MM.1S (cell line): ENCODE measurements around the gene PTPRN2.

Experiments
- DNase-seq: peaks from one replicate; pipeline ENCODE4 v3.0.0-alpha.2; 2015
- H2AFZ ChIP-seq: fragments of 300-600 bp; sonication (generic); 2 replicates; pipeline ENCODE4 v1.6.0; 2016; ENCODE audit warnings: antibody characterized with exemption, low read length
- H3F3A ChIP-seq: fragments of 300-600 bp; sonication (generic); 2 replicates; pipeline ENCODE4 v1.6.1; 2016; ENCODE audit warnings: mild to moderate bottlenecking, antibody characterized with exemption, low read length, moderate library complexity, mixed read lengths; ENCODE audit not compliant: insufficient read depth
- H3K27ac ChIP-seq: fragments of 300-600 bp; sonication (generic); 2 replicates; pipeline ENCODE4 v1.5.1; 2016; ENCODE audit warnings: mild to moderate bottlenecking, low read length
- H3K27me3 ChIP-seq: fragments of 300-600 bp; sonication (generic); replicated peaks from 2 replicates; pipeline ENCODE4 v1.6.0; 2016; ENCODE audit warnings: low read length; ENCODE audit not compliant: insufficient read depth
- H3K36me3 ChIP-seq: fragments of 300-600 bp; sonication (generic); replicated peaks from 2 replicates; pipeline ENCODE4 v1.6.1; 2016; ENCODE audit warnings: mild to moderate bottlenecking, low read length, mixed read lengths; ENCODE audit not compliant: insufficient read depth
- H3K4me1 ChIP-seq: fragments of 300-600 bp; sonication (generic); 2 replicates; pipeline ENCODE4 v1.6.1; 2016; ENCODE audit warnings: low read length, mixed read lengths
- H3K4me2 ChIP-seq: fragments of 300-600 bp; sonication (generic); 2 replicates; pipeline ENCODE4 v1.6.0; 2016; ENCODE audit warnings: low read depth, low read length
- H3K4me3 ChIP-seq: fragments of 300-600 bp; sonication (generic); 2 replicates; pipeline ENCODE4 v1.5.1; 2016; ENCODE audit warnings: low read length, mixed read lengths
- H3K79me2 ChIP-seq: fragments of 300-600 bp; sonication (generic); 2 replicates; pipeline ENCODE4 v1.6.1; 2016; ENCODE audit warnings: mixed run types, low read length, mixed read lengths
- H3K9ac ChIP-seq: fragments of 300-600 bp; sonication (generic); 2 replicates; pipeline ENCODE4 v1.6.1; 2016; ENCODE audit warnings: low read length, mixed read lengths
- H3K9me2 ChIP-seq: fragments of 300-600 bp; sonication (generic); replicated peaks from 2 replicates; pipeline ENCODE4 v1.6.1; 2016; ENCODE audit warnings: mild to moderate bottlenecking, low read length, mixed read lengths; ENCODE audit not compliant: insufficient read depth
- H3K9me3 ChIP-seq: fragments of 300-600 bp; sonication (generic); replicated peaks from 2 replicates; pipeline ENCODE4 v1.6.1; 2016; ENCODE audit warnings: mild to moderate bottlenecking, low read length, mixed read lengths; ENCODE audit not compliant: insufficient read depth
- H4K20me1 ChIP-seq: fragments of 300-600 bp; sonication (generic); 2 replicates; pipeline ENCODE4 v1.6.1; 2016; ENCODE audit warnings: mild to moderate bottlenecking, low read length, moderate library complexity, mixed read lengths; ENCODE audit not compliant: insufficient read depth
- EZH2 ChIP-seq: fragments of 300-600 bp; sonication (generic); optimal IDR thresholded peaks from 2 replicates; pipeline ENCODE3; 2017; ENCODE audit warnings: low read depth, mild to moderate bottlenecking, antibody characterized with exemption, low read length, mixed read lengths
- EZH2phosphoT487 ChIP-seq: fragments of 300-600 bp; sonication (generic); IDR thresholded peaks from 2 replicates; pipeline ENCODE4 v1.6.1; 2018; ENCODE audit warnings: antibody characterized with exemption, low read length
- TF ChIP-seq, protein P1 (sequence below): fragments of 300-600 bp; sonication (generic); IDR thresholded peaks from 2 replicates; pipeline ENCODE4 v1.5.1; 2016; ENCODE audit warnings: antibody characterized with exemption, low read length, mixed read lengths

The PTPRN2 gene

DNA sequence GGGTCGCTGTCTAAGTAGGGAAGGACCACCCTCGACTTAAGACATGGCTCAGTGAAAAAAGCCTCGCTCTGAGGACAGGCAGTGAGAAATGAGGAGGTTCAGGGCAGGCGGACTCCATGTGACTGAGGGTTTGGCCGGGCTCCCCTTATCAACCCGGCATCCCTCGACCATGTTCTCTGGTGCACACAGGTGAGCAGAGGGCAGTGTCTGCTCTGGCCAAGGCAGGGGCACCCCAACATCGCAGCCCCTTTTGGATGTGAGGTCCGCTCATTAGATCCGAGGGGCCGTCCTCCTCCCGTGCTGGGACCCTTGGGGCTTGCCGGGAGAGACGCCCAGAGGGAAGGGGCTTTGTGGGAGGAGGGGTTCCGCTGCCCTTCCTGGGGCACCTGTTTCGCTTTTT, 775.7 kb downstream of the PTPRN2 start:
- no peak for DNase-seq
- H2AFZ ChIP-seq, result no peak overlapping the region
- no peak overlapping the region for H3K9ac ChIP-seq
- no peaks in the 10 kb centered on the region for H3F3A ChIP-seq
- H3K27me3 ChIP-seq, result peaks cover 83% of the 10 kb centered on the region
- no peak overlapping the region for H3K4me3 ChIP-seq
- H3K36me3 ChIP-seq, result no peaks in the 10 kb centered on the region
- H3K4me2 ChIP-seq, result no peak overlapping the region
- no peaks in the 10 kb centered on the region for H4K20me1 ChIP-seq
- no peaks in the 10 kb centered on the region for H3K79me2 ChIP-seq
- H3K9me3 ChIP-seq, result no peaks in the 10 kb centered on the region
- H3K27ac ChIP-seq, result no peak overlapping the region
- no peaks in the 10 kb centered on the region for H3K9me2 ChIP-seq
- TF ChIP-seq EZH2phosphoT487 (no peak), EZH2 (no peak)
- TF ChIP-seq, protein P1, sequence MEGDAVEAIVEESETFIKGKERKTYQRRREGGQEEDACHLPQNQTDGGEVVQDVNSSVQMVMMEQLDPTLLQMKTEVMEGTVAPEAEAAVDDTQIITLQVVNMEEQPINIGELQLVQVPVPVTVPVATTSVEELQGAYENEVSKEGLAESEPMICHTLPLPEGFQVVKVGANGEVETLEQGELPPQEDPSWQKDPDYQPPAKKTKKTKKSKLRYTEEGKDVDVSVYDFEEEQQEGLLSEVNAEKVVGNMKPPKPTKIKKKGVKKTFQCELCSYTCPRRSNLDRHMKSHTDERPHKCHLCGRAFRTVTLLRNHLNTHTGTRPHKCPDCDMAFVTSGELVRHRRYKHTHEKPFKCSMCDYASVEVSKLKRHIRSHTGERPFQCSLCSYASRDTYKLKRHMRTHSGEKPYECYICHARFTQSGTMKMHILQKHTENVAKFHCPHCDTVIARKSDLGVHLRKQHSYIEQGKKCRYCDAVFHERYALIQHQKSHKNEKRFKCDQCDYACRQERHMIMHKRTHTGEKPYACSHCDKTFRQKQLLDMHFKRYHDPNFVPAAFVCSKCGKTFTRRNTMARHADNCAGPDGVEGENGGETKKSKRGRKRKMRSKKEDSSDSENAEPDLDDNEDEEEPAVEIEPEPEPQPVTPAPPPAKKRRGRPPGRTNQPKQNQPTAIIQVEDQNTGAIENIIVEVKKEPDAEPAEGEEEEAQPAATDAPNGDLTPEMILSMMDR, result no peak
- no peaks in the 10 kb centered on the region for H3K4me1 ChIP-seq

DNA sequence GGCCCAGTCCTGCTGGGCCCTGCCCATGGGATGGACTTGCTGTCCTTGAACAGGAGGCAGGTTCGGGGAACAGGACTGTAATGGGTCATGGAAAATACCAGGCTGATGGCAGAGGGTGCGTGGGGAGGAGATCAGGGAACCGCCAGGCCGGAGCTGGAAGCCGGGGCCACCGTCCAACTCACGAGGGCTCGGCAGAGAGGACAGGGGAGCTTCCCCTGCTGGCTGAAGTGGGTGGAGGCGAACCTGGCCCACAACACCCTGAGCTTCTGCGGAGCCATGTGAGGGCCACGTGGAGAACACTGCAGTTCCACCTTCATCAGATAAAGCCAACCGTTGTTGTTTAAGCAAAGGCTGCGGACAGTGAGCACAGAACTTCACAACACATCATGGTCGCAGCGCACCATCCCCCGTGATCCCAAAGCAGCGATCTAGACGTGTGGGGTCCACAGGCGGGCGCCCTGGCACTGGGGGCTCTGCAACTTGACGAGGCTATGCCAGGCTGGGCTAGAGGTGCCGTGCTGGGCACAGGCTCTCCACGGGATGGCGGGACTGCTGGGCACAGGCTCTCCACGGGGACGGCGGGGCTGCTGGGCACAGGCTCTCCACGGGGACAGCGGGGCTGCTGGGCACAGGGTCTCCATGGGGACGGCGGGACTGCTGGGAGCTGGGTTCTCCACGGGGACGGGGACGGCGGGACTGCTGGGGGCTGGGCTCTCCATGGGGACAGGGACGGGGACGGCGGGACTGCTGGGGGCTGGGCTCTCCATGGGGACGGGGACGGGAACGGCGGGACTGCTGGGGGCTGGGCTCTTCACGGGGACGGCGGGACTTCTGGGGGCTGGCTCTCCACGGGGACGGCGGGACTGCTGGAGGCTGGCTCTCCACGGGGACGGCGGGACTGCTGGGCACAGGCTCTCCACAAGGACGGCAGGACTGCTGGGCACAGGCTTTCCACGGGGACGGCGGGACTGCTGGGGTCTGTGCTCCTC, 777.5 kb downstream of the PTPRN2 start:
- TF ChIP-seq, protein P1, result no peak
- no peak for TF ChIP-seq EZH2phosphoT487
- TF ChIP-seq EZH2, result no peak
- H2AFZ ChIP-seq, result no peak overlapping the region
- H3K4me2 ChIP-seq, result no peak overlapping the region
- no peaks in the 10 kb centered on the region for H4K20me1 ChIP-seq
- DNase-seq, result no peak
- no peaks in the 10 kb centered on the region for H3K36me3 ChIP-seq
- no peak overlapping the region for H3K4me3 ChIP-seq
- H3F3A ChIP-seq, result no peaks in the 10 kb centered on the region
- H3K79me2 ChIP-seq, result no peaks in the 10 kb centered on the region
- H3K9me3 ChIP-seq, result no peaks in the 10 kb centered on the region
- H3K27ac ChIP-seq, result no peak overlapping the region
- H3K9me2 ChIP-seq, result no peaks in the 10 kb centered on the region
- no peaks in the 10 kb centered on the region for H3K4me1 ChIP-seq
- no peak overlapping the region for H3K9ac ChIP-seq
- peaks cover 84% of the 10 kb centered on the region for H3K27me3 ChIP-seq

DNA sequence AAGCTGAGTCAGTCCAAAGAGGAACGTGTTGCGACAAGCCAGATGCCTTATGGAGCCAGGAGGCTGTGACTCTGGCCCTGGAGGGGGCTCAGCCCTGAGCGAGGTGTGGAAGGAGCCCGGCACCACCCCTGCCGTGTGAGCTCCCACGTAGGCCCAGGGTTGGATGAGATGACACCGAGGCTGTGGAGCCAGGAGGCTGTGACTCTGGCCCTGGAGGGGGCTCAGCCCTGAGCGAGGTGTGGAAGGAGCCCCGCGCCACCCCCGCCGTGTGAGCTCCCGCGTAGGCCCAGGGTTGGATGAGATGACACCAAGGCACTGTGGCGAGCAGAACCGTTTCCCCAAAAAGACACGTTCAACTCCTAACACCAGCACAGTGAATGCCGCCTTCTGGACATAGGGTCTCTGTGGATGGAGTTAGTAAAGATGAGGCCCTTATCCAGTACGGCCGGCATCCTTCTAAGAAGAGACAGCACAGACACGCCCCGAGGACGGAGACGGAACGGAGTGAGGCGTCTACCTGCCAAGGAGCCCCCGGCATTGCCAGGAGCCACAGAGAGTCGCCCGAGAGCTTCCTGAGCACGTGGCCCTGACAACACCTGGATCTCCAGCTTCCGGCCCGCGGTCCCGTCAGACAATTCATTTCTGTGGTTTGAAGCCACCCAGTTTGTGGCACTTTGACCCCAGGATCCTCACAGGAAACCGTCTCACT, 778.3 kb downstream of the PTPRN2 start:
- H3F3A ChIP-seq, result no peaks in the 10 kb centered on the region
- no peak for TF ChIP-seq EZH2
- no peak for TF ChIP-seq EZH2phosphoT487
- TF ChIP-seq, protein P1, result no peak
- H4K20me1 ChIP-seq, result no peaks in the 10 kb centered on the region
- no peak overlapping the region for H2AFZ ChIP-seq
- H3K27ac ChIP-seq, result no peak overlapping the region
- no peak overlapping the region for H3K4me2 ChIP-seq
- peaks cover 85% of the 10 kb centered on the region for H3K27me3 ChIP-seq
- no peaks in the 10 kb centered on the region for H3K36me3 ChIP-seq
- H3K4me3 ChIP-seq, result no peak overlapping the region
- no peaks in the 10 kb centered on the region for H3K4me1 ChIP-seq
- no peaks in the 10 kb centered on the region for H3K9me3 ChIP-seq
- H3K79me2 ChIP-seq, result no peaks in the 10 kb centered on the region
- no peak for DNase-seq
- H3K9me2 ChIP-seq, result no peaks in the 10 kb centered on the region
- H3K9ac ChIP-seq, result no peak overlapping the region
